Stimulated activated CD8-positive, alpha-beta memory T cell treated with anti-CD3 and anti-CD28 coated beads, Interleukin-7, amount 100 ng/mL, for 48 hours (primary cell): ENCODE results near the gene C1D.
"Not testable (repeated sequence)": the region's sequence is repeated elsewhere in the genome, so short reads cannot be mapped to it uniquely, and the experiment has no call there.

ENCODE experiments used
- DNase-seq, 2 donors: peaks; one replicate each; pipeline ENCODE4 v3.0.0-alpha.2; 2020; ENCODE audit warnings: low read depth in 1 of 2; ENCODE audit errors: extremely low read depth in 1 of 2

The C1D gene

DNA sequence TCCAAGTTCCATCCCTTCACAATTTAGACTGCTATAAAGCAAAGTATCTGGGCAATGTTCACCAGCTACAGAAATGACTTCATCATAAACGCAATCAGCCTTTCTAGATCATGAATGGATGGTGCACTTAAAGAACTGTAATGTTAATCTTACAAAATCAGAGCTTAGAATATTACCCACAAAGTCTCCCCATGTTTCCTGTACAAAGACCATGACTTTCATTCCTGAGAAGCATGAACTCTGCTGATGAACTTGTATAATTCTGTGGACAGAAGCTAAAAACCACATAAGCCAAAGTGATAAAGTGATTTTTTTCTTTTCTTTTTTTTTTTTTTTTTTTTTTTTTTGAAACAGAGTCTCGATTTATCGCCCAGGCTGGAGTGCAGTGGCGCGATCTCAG is 53.3 kb downstream of the C1D start:
- no peak for DNase-seq

DNA sequence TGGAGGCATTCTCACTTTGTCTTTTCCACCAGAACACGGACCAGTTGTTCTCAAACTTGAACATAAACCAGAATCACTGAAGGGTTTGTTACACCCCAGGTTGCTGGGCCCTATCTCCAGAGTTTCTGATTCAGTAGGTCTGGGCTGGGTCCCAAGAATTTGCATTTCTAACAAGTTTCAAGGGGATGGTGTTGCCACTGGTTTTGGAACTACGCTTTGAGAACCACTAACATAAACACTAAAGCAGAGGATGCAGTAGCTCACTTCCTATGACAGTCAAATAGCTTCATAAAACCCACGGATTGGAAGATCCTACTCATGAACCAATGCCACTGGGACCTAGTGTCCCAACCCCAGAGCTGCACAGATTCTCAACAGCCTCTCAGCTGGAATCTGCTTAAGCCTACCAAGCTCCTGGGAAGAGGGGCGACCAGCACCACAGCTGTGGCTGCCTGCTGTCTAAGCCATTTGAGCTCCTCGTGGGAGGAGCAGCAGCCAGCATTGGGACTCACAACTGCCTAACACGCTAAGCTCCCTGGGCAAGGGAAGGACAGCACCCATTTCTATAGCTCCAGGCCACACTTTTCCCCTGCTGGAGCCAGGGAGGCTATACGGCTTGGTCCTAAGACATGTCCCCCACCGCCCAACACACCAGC is 62.5 kb downstream of the C1D start:
- no peak for DNase-seq

DNA sequence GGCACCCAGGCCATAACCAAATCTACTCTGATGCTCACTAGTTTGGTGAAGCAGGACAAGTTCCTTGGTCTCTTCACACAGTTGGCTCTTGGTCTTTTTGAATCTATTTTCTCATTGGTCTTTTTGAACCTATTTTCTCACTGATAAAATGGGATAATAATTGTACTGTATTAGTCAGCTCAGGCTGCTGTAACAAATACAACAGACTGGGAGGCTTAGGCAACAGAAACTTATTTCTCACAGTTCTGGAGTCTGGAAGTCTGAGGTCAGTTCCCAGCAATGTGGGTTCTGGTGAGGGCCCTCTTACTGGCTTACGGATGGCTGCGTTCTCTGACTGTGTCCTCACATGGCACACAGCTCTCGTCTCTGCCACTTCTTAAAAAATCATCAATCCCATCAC is 63.5 kb downstream of the C1D start:
- DNase-seq: no peak

DNA sequence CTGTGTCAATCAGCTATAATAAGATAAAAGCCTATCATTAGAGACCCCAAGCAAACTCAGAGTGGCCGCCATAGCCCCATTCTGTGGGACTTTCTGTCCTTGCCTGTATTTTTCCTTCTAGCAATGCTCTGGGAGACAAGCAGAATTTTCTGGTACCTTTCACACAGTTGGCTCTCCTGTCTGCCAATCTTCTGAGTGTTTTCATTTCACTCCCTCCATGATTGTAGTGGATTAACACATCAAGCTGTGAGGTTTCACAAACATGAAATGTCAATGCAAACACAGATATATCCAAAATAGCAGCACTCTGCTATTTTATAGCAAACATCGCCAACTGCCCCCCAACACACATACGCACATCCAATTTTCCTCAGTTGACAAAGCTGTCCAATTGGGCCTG is 64.9 kb downstream of the C1D start:
- DNase-seq: no peak

DNA sequence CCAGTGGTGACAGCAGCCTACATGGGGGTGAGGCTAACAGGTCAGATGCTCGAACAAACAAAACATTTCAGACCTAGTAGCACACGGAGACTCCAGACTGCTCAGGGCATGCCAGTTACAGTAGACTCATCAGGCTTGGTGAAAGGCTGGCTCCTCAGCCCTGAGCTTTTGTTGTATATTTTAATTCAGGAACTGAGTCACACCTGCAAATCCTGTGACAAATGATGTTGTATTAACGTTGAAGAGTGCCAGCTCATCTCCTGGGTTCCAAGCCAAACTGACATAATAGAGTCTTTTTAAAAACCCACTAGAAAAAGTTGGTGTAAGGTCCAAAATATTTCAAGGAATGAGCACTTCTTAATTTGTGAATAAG is 65.3 kb downstream of the C1D start:
- DNase-seq: no peak

DNA sequence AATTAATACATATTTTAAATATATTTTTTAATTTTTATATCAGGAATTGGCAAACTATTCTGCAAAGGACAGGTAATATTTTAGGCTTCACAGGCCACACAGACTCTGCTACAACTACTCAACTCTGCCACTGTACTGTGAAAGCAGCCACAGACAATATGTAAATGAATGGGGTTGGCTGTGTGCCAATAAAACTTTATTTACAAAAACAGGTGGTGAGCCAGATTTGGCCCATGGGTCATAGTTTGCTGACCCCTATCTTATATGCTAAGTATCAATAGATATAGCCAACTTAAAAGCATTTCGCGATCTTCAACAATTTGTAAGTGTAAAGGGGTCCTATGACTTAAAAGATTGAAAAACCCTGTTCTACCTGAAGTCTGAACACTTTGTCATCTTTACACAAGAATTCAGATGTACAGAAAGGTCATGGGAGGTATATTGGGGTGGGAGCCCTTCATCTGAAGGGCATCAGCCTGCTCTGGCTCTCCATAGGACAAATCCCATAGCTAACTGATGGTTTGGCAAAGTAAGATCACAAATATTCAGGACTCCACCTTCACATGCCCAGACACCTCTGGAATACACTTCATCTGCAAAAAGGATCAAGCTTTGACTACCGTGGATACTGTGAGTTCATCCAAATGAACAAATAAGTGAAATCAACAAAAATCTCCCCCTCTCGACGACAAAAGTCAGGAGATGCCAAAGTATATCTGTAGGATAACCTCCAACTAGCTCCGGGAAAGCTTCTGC is 65.9 kb downstream of the C1D start:
- no peak for DNase-seq

DNA sequence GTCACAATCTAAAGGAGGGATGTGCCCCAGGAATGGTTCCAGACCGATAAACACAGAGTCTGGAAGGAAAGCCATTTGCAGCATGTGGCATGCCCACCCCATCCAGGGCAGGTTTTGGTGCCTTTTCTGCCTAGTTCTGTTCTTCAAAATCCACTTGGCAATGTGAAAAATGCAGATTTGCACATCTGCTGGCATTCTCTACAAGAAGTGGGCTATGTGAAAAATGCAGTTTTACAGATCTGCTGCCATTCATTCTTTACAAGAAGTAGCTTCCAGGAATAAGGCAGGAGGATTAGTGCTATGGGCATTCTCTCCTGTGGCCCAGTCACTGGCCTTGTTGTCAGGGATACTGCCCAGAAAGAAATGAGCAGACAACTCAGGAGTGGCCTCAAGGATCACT is 68.1 kb downstream of the C1D start:
- DNase-seq: no peak

DNA sequence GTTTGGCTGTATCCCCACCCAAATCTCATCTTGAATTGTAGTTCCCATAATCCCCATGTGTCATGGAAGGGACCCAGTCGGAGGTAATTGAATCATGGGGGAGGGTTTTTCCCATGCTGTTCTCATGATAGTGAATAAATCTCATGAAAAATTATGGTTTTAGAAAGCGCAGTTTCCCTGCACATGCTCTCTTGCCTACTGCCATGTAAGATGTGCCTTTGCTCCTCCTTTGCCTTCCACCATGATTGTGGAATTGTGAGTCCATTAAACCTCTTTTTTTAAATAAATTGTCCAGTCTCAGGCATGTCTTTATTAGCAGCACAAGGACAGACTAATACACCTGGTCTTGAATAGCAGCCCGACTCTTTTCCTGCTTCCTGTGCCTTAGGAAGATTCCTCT is 68.7 kb downstream of the C1D start:
- DNase-seq: not testable (repeated sequence)

DNA sequence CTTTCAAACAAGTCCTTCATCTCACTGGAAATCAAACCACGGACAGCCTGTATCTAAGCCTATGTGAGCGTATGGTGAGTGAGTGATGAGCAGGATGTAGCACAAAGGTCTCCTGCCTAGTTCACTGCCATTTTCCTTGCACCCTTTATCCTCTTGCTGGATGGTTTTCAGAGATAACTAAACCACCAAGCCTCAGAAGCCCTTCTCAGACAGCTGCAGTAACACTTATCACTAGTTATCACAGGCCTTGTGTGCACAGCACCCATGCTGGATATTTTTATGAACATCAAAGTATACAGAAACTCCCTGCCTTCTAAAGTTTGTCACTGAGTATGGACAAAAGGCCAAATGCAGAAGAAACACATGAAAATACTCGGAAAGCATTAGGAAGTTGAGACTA is 69.5 kb downstream of the C1D start:
- no peak for DNase-seq

DNA sequence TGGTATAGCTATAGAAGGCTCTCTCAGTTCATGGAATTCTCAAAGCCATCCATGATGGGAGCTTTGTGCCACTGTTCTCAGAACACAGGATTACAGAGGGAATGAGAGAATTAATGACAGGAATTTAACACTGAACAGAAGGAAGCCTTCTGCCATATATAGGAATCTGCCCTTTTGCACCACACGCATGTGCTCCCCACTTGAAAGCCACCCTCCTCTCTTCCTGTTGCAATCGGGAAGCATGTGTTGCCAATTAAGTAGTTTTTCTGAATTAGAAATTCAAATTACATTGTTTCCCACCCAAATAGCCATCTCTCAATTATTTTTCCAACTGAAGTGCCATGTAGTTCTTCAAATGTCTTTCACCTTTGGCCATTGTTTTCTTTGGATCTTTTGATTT is 71.3 kb downstream of the C1D start:
- DNase-seq: no peak
